H1 (cell line): Measurements from ENCODE around the gene PLA2G4E. TPM values are rescaled to one million over a fixed set of nuclear protein-coding genes. Genes with fewer than 3 reads are reported as not detected.

ENCODE experiments used
- CTCF ChIA-PET: fragments of 300-600 bp; sonication (Branson Sonifier 250); formaldehyde crosslinking; loops from one replicate; lab custom pipeline; 2021; ENCODE audit not compliant: partially characterized antibody; lab: Charles Lee
- POLR2A ChIA-PET: fragments of 300-600 bp; sonication (Branson Sonifier 250); formaldehyde crosslinking; loops from one replicate; lab custom pipeline; 2021; ENCODE audit warnings: inconsistent platforms; ENCODE audit not compliant: partially characterized antibody; lab: Charles Lee
- DNase-seq, 2 experiments: peaks; one replicate each; pipeline versions ENCODE4 v3.0.0 to v3.0.0-alpha.2; 2010 to 2022; ENCODE audit warnings: low spot score in 2 of 2, low read depth in 1 of 2, mixed read lengths in 1 of 2
- FAIRE-seq: peaks from 2 replicates; lab custom pipeline; 2011; peaks lifted over from hg19 to GRCh38; lab: Jason Lieb, UNC
- H2AFZ ChIP-seq: 2 replicates; pipeline ENCODE4 v1.8.1; 2012; ENCODE audit warnings: low read length, inconsistent platforms
- H2AK5ac ChIP-seq: 2 replicates; pipeline ENCODE4 v1.6.1; 2013; ENCODE audit warnings: low read depth, low read length
- H2BK120ac ChIP-seq: replicated peaks from 2 replicates; pipeline ENCODE3; 2013; ENCODE audit warnings: low read depth, low read length, inconsistent platforms
- H2BK12ac ChIP-seq: 2 replicates; pipeline ENCODE4 v1.6.1; 2013; ENCODE audit warnings: low read depth, low read length
- H2BK15ac ChIP-seq: 2 replicates; pipeline ENCODE4 v1.6.1; 2013; ENCODE audit warnings: low read length
- H2BK20ac ChIP-seq: 2 replicates; pipeline ENCODE4 v1.6.1; 2013; ENCODE audit warnings: low read length
- H2BK5ac ChIP-seq: 2 replicates; pipeline ENCODE4 v1.6.1; 2013; ENCODE audit warnings: low read depth, low read length
- H3K14ac ChIP-seq: 2 replicates; pipeline ENCODE4 v1.6.1; 2013; ENCODE audit warnings: inconsistent platforms; ENCODE audit not compliant: insufficient read length
- H3K18ac ChIP-seq: 2 replicates; pipeline ENCODE4 v1.6.1; 2013; ENCODE audit warnings: low read length; ENCODE audit errors: extremely low read depth
- H3K23ac ChIP-seq: 2 replicates; pipeline ENCODE4 v1.6.1; 2013; ENCODE audit warnings: inconsistent platforms; ENCODE audit not compliant: insufficient read length
- H3K23me2 ChIP-seq: 2 replicates; pipeline ENCODE4 v1.6.1; 2013; ENCODE audit warnings: low read depth, low read length
- H3K27ac ChIP-seq: 2 replicates; pipeline ENCODE4 v1.6.1; 2011; ENCODE audit warnings: low read depth, low read length, inconsistent platforms
- H3K27me3 ChIP-seq, 4 experiments: replicated peaks in 1 of 4; 1 replicate in 1 of 4; 2 replicates in 3 of 4; pipeline versions ENCODE4 v1.6.1 to v1.8.1; 2011 to 2013; ENCODE audit warnings: low read length in 3 of 4, mild to moderate bottlenecking in 3 of 4, inconsistent platforms in 2 of 4, mixed read lengths in 2 of 4, moderate library complexity in 1 of 4; ENCODE audit not compliant: control insufficient read depth in 3 of 4, insufficient read depth in 3 of 4; ENCODE audit errors: extremely low read depth in 1 of 4
- H3K36me3 ChIP-seq, 4 experiments: 2 replicates each; pipeline versions ENCODE4 v1.6.1 to v1.8.1; 2011 to 2013; ENCODE audit warnings: mild to moderate bottlenecking in 4 of 4, low read length in 3 of 4, moderate library complexity in 2 of 4, control low read depth in 1 of 4, inconsistent platforms in 1 of 4; ENCODE audit not compliant: insufficient read depth in 4 of 4, control insufficient read depth in 2 of 4
- H3K4ac ChIP-seq: replicated peaks from 2 replicates; pipeline ENCODE3; 2013; ENCODE audit warnings: low read length, low read depth, mixed read lengths, inconsistent platforms; ENCODE audit not compliant: insufficient read length
- H3K4me1 ChIP-seq, 4 experiments: replicated peaks in 1 of 4; 1 replicate in 1 of 4; 2 replicates in 3 of 4; pipeline versions ENCODE4 v1.6.1 to v1.8.1; 2011 to 2013; ENCODE audit warnings: low read length in 3 of 4, inconsistent platforms in 2 of 4, mixed read lengths in 1 of 4; ENCODE audit not compliant: insufficient read depth in 4 of 4, control insufficient read depth in 3 of 4
- H3K4me2 ChIP-seq, 2 experiments: 2 replicates each; pipeline versions ENCODE4 v1.6.1 to v1.8.1; 2011 to 2013; ENCODE audit warnings: low read depth in 2 of 2, low read length in 2 of 2, control low read depth in 1 of 2, inconsistent platforms in 1 of 2, mild to moderate bottlenecking in 1 of 2; ENCODE audit not compliant: insufficient read depth in 1 of 2
- H3K4me3 ChIP-seq, 4 experiments: fragments of 200-600, 300-600 bp in 1 of 4; sonication (generic), shearing (Covaris generic), sonication (Bioruptor Twin) in 1 of 4; 2 replicates each; pipeline versions ENCODE4 v1.5.1 to v1.8.1; 2011 to 2016; ENCODE audit warnings: low read length in 4 of 4, low read depth in 3 of 4, control low read depth in 2 of 4, inconsistent platforms in 2 of 4, mild to moderate bottlenecking in 2 of 4, mixed read lengths in 1 of 4, moderate library complexity in 1 of 4; ENCODE audit not compliant: insufficient read depth in 2 of 4; ENCODE audit errors: extremely low read depth in 1 of 4
- H3K56ac ChIP-seq: replicated peaks from 2 replicates; pipeline ENCODE3; 2013; ENCODE audit warnings: low read depth, mild to moderate bottlenecking, mixed read lengths, low read length, inconsistent platforms; ENCODE audit not compliant: insufficient read length
- H3K79me1 ChIP-seq: 2 replicates; pipeline ENCODE4 v1.6.1; 2013; ENCODE audit warnings: low read depth, low read length, control low read depth
- H3K79me2 ChIP-seq, 2 experiments: 2 replicates each; pipeline versions ENCODE4 v1.6.1 to v1.8.1; 2012 to 2013; ENCODE audit warnings: low read length in 2 of 2, mild to moderate bottlenecking in 2 of 2, inconsistent platforms in 1 of 2; ENCODE audit not compliant: insufficient read depth in 2 of 2, control insufficient read depth in 1 of 2
- H3K9ac ChIP-seq, 4 experiments: replicated peaks in 1 of 4; 1 replicate in 1 of 4; 2 replicates in 3 of 4; pipeline versions ENCODE4 v1.6.1 to v1.8.1; 2011 to 2013; ENCODE audit warnings: low read depth in 3 of 4, low read length in 3 of 4, control low read depth in 2 of 4, mild to moderate bottlenecking in 2 of 4, moderate library complexity in 2 of 4, inconsistent platforms in 1 of 4; ENCODE audit errors: extremely low read depth in 1 of 4
- H3K9me3 ChIP-seq, 2 experiments: 2 replicates each; pipeline versions ENCODE4 v1.6.1 to v1.8.1; 2012 to 2013; ENCODE audit warnings: mild to moderate bottlenecking in 2 of 2, moderate library complexity in 2 of 2, control low read depth in 1 of 2, inconsistent platforms in 1 of 2, low read depth in 1 of 2, low read length in 1 of 2, mixed read lengths in 1 of 2; ENCODE audit not compliant: insufficient read depth in 2 of 2
- H4K20me1 ChIP-seq, 2 experiments: replicated peaks in 1 of 2; 2 replicates each; pipeline versions ENCODE3 to v1.8.1; 2011 to 2013; ENCODE audit warnings: inconsistent platforms in 2 of 2, low read length in 2 of 2, mild to moderate bottlenecking in 1 of 2; ENCODE audit not compliant: insufficient read depth in 2 of 2, control insufficient read depth in 1 of 2
- H4K5ac ChIP-seq: 2 replicates; pipeline ENCODE4 v1.6.1; 2013; ENCODE audit warnings: low read length, low read depth, mixed read lengths, inconsistent platforms; ENCODE audit not compliant: insufficient read length
- H4K8ac ChIP-seq: 2 replicates; pipeline ENCODE4 v1.8.0; 2013; ENCODE audit warnings: mild to moderate bottlenecking, moderate library complexity, low read length, inconsistent platforms; ENCODE audit not compliant: insufficient read depth; ENCODE audit errors: extremely low read depth
- H4K91ac ChIP-seq: replicated peaks from 2 replicates; pipeline ENCODE3; 2013; ENCODE audit warnings: low read length, mixed read lengths, inconsistent platforms; ENCODE audit not compliant: insufficient read length
- BCL11A ChIP-seq, 2 experiments: IDR thresholded peaks; one replicate each; pipeline ENCODE4 v1.6.1; 2011; ENCODE audit warnings: low read depth in 2 of 2, low read length in 2 of 2, mild to moderate bottlenecking in 2 of 2
- CBX8 ChIP-seq: fragments of 300-800, 300-1000 bp; sonication (generic); IDR thresholded peaks from 2 replicates; pipeline ENCODE4 v1.7.1; 2016; ENCODE audit warnings: low read depth, low read length, borderline replicate concordance
- CEBPB ChIP-seq: IDR thresholded peaks from 2 replicates; pipeline ENCODE4 v1.6.1; 2012; ENCODE audit warnings: low read depth, low read length
- FOSL1 ChIP-seq: IDR thresholded peaks from 2 replicates; pipeline ENCODE4 v1.6.1; 2011; ENCODE audit warnings: mild to moderate bottlenecking, low read depth, low read length, moderate library complexity; ENCODE audit not compliant: insufficient read depth
- GABPA ChIP-seq: IDR thresholded peaks from 2 replicates; pipeline ENCODE4 v1.6.1; 2011; ENCODE audit warnings: mild to moderate bottlenecking, low read length, moderate library complexity, borderline replicate concordance; ENCODE audit not compliant: insufficient read depth
- JUND ChIP-seq: IDR thresholded peaks from 2 replicates; pipeline ENCODE4 v1.6.1; 2011; ENCODE audit warnings: mild to moderate bottlenecking, improper control_type of control experiment, low read length
- KDM1A ChIP-seq: fragments of 200-600, 300-600 bp; sonication (generic); IDR thresholded peaks from 2 replicates; pipeline ENCODE4 v1.7.1; 2016; ENCODE audit warnings: mild to moderate bottlenecking, low read length, borderline replicate concordance
- RXRA ChIP-seq: IDR thresholded peaks from 2 replicates; pipeline ENCODE4 v1.6.1; 2011; ENCODE audit warnings: low read depth, mild to moderate bottlenecking, low read length, moderate library complexity; ENCODE audit not compliant: insufficient read depth
- SAP30 ChIP-seq: fragments of 300-600 bp; sonication (generic); IDR thresholded peaks from 2 replicates; pipeline ENCODE4 v1.7.1; 2012; ENCODE audit warnings: low read length, moderate library complexity, mild to moderate bottlenecking, inconsistent platforms; ENCODE audit not compliant: insufficient read depth, insufficient replicate concordance
- SIRT6 ChIP-seq: IDR thresholded peaks from one replicate; pipeline ENCODE4 v1.7.1; 2012; ENCODE audit warnings: low read length, inconsistent platforms
- TAF1 ChIP-seq: IDR thresholded peaks from 2 replicates; pipeline ENCODE4 v1.6.1; 2011; ENCODE audit warnings: mild to moderate bottlenecking, low read depth, low read length
- TAF7 ChIP-seq: optimal IDR thresholded peaks from 2 replicates; pipeline ENCODE3; 2011; ENCODE audit warnings: low read depth, mild to moderate bottlenecking, inconsistent platforms, low read length, moderate library complexity, borderline replicate concordance
- TBP ChIP-seq: IDR thresholded peaks from 2 replicates; pipeline ENCODE4 v1.6.1; 2011; ENCODE audit warnings: low read depth, low read length, improper control_type of control experiment
- TCF12 ChIP-seq: IDR thresholded peaks from 2 replicates; pipeline ENCODE4 v1.6.1; 2011; ENCODE audit warnings: low read depth, mild to moderate bottlenecking, low read length
- YY1 ChIP-seq: IDR thresholded peaks from 2 replicates; pipeline ENCODE4 v1.6.1; 2011; ENCODE audit warnings: low read depth, mild to moderate bottlenecking, low read length
- WGBS, 2 experiments: shearing (Covaris generic) in 1 of 2; methylation state at CpG; one replicate each; pipeline versions ENCODE4 v1.1.6 to v1.1.7; 2013 to 2015; ENCODE audit warnings: low lambda C conversion rate in 2 of 2, mixed read lengths in 2 of 2, inconsistent platforms in 1 of 2, low coverage in 1 of 2, missing lambda C conversion rate in 1 of 2; ENCODE audit not compliant: insufficient replicate concordance in 2 of 2, insufficient coverage in 1 of 2, insufficient read length in 1 of 2; ENCODE audit errors: extremely low coverage in 1 of 2, missing lambda C conversion rate in 1 of 2; 5-methylcytosine and 5-hydroxymethylcytosine counted together
- polyA plus RNA-seq, 7 experiments: library from polyadenylated mRNA; depleted of rRNA in 3 of 7; stranded (reverse) in 5 of 7; unstranded in 2 of 7; fragments of >200 nt in 5 of 7; fragments of 200-250 nt in 2 of 7; gene quantifications; 1 replicate in 5 of 7; 2 replicates in 1 of 7; 4 replicates in 1 of 7; pipeline versions ENCODE4 v1.2.1 to v1.2.3, GENCODE V29; 2011 to 2013; ENCODE audit warnings: missing spikeins in 2 of 7, mixed read lengths in 2 of 7
- total RNA-seq: library from RNA; stranded (reverse); fragmentation: NEBNext Ultra II Directional; extraction: Animal tissue kit (Norgen Biotek cat#: 25700); gene quantifications from 2 replicates; pipeline ENCODE4 v1.2.1, GENCODE V29; 2021

The PLA2G4E gene
- total and polyA plus RNA-seq, 2 of the 8 experiments (the other 6 are each of a cell fraction or from before 2014, with no cell fraction given): 0.03 TPM; not detected in 1

GRCh38 chr15:41950489-41950888, 70.4 kb downstream of the PLA2G4E start:
- FAIRE-seq (no peak), DNase-seq (no peak)
- Histone ChIP-seq H2BK5ac (no peak overlapping the region), H4K20me1 (peaks cover 2 to 10% of the 10 kb centered on the region in 2 experiments), H3K9me3 (no peaks in the 10 kb centered on the region), H3K79me1 (peaks cover 3% of the 10 kb centered on the region; the same call in 1 of the 2 replicates), H2BK20ac (peak overlapping the region; percentile 53; the same call in 1 of the 2 replicates), H3K27me3 (no peaks in the 10 kb centered on the region), H3K4ac (no peak overlapping the region), H3K79me2 (peaks cover 0 to 12% of the 10 kb centered on the region in 2 experiments; a peak in 1 of 4 replicates), H4K8ac (no peak overlapping the region), H3K36me3 (peaks cover 4 to 23% (median 15%) of the 10 kb centered on the region in 4 experiments; a peak in 5 of 8 replicates), H3K23ac (no peak overlapping the region), H3K14ac (no peak overlapping the region), H4K91ac (no peak overlapping the region), H3K4me1 (peaks cover 0 to 3% (median 0%) of the 10 kb centered on the region in 4 experiments; a peak in 2 of 7 replicates), H3K56ac (no peak overlapping the region), H3K9ac (no peak overlapping the region; a peak in 1 of 7 replicates), H3K4me2 (no peak overlapping the region), H2AFZ (no peak overlapping the region), H4K5ac (no peak overlapping the region), H2BK12ac (no peak overlapping the region), H3K18ac (no peak overlapping the region), H3K27ac (no peak overlapping the region), H2BK15ac (no peak overlapping the region), H2AK5ac (no peak overlapping the region), H2BK120ac (no peak overlapping the region), H3K23me2 (no peaks in the 10 kb centered on the region), H3K4me3 (no peak overlapping the region)
- TF ChIP-seq TCF12 (no peak), FOSL1 (no peak), KDM1A (no peak), TAF1 (no peak), CBX8 (no peak), TAF7 (no peak), SIRT6 (no peak), YY1 (no peak), JUND (no peak), BCL11A (IDR thresholded peaks at IDR 0.05; ENCODE audit: low read depth in 2 of 2, low read length in 2 of 2) (no peak), SAP30 (no peak), CEBPB (no peak), TBP (no peak), RXRA (no peak), GABPA (no peak)
- ChIA-PET POLR2A (interaction anchor here (0.6 kb wide), 1 partner anchor 1471 kb away, joined by 3 read pairs; no protein-coding TSS in a partner anchor), CTCF (interaction anchor here (0.7 to 2.0 kb wide), 3 partner anchors 9 to 108 kb away, joined by 3 to 7 read pairs (median 5); partner anchors contain the start of gene EHD4)
- WGBS, 2 experiments: 90% methylated on average over 5 of the region's 5 CpGs; no CpG with 5 or more reads in 1 of the 2 experiments
